Fibroblast of the aortic adventitia (primary cell): Measurements from ENCODE around the gene RELCH. TPM values are rescaled to one million over a fixed set of nuclear protein-coding genes. Genes with fewer than 3 reads are reported as not detected.

Experiments
- DNase-seq: peaks from one replicate; pipeline ENCODE4 v3.0.0-alpha.2; 2010; ENCODE audit warnings: low read depth
- H3K4me3 ChIP-seq: 2 replicates; pipeline ENCODE4 v1.5.1; 2011; ENCODE audit warnings: low read depth, mild to moderate bottlenecking, control low read depth, low read length, moderate library complexity
- total RNA-seq: library from RNA; depleted of rRNA; stranded (reverse); fragments of >200 nt; gene quantifications from 2 replicates; pipeline ENCODE4 v1.2.3, GENCODE V29; 2012; ENCODE audit warnings: low replicate concordance
- TF ChIP-seq, protein P1 (sequence below): IDR thresholded peaks from 2 replicates; pipeline ENCODE4 v1.5.1; 2011; ENCODE audit warnings: mild to moderate bottlenecking, low read length, control low read depth, inconsistent platforms; ENCODE audit not compliant: insufficient read depth

RELCH gene
- total RNA-seq, 1 donor, result 44.0 TPM

GRCh38 chr18:62332964-62333695 lies 146.1 kb downstream of the RELCH start:
- no peak for DNase-seq
- TF ChIP-seq, protein P1, sequence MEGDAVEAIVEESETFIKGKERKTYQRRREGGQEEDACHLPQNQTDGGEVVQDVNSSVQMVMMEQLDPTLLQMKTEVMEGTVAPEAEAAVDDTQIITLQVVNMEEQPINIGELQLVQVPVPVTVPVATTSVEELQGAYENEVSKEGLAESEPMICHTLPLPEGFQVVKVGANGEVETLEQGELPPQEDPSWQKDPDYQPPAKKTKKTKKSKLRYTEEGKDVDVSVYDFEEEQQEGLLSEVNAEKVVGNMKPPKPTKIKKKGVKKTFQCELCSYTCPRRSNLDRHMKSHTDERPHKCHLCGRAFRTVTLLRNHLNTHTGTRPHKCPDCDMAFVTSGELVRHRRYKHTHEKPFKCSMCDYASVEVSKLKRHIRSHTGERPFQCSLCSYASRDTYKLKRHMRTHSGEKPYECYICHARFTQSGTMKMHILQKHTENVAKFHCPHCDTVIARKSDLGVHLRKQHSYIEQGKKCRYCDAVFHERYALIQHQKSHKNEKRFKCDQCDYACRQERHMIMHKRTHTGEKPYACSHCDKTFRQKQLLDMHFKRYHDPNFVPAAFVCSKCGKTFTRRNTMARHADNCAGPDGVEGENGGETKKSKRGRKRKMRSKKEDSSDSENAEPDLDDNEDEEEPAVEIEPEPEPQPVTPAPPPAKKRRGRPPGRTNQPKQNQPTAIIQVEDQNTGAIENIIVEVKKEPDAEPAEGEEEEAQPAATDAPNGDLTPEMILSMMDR, result no peak
- no peak overlapping the region for H3K4me3 ChIP-seq

DNA sequence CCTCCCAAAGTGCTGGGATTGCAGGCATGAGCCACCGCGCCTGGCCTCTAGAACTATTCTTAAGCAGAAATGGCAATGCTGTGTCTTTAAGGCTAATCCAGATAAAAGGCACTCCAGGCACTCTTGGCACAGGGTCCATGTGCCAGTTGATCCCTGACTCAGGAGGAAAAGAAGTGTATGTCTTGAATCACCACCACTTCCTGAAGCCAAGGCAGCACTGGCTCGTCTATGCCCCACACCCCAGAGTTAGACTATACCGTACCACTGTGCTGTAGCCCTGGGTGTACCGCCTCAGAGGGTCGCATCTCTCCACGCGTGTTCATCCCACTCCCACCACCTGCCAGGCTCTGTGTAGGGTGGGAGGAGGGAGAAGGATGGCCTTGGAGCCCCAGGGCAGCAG lies 147.1 kb downstream of the RELCH start:
- no peak overlapping the region for H3K4me3 ChIP-seq
- TF ChIP-seq, protein P1, result no peak
- DNase-seq, result peak; percentile 61

- peak; percentile 46 for DNase-seq
- TF ChIP-seq, protein P1, result no peak
- no peak overlapping the region for H3K4me3 ChIP-seq
Observed at GRCh38 chr18:62335494-62335893, 148.4 kb downstream of the RELCH start.

- H3K4me3 ChIP-seq, result no peak overlapping the region
- TF ChIP-seq, protein P1, result no peak
- DNase-seq, result no peak
Observed at GRCh38 chr18:62336618-62337017, 149.6 kb downstream of the RELCH start.

- H3K4me3 ChIP-seq, result no peak overlapping the region
- TF ChIP-seq, protein P1, result no peak
- DNase-seq, result no peak
Observed at GRCh38 chr18:62337336-62337735, 150.3 kb downstream of the RELCH start.

- no peak for DNase-seq
- no peak overlapping the region for H3K4me3 ChIP-seq
- TF ChIP-seq, protein P1, result no peak
Observed at GRCh38 chr18:62338446-62339105, 151.5 kb downstream of the RELCH start.
